Measurements from ENCODE around the gene SLCO1C1.
A peak's percentile ranks its signal among the peaks of the same experiment; 100 is the strongest.
"Not testable (repeated sequence)": the region's sequence is repeated elsewhere in the genome, so short reads cannot be mapped to it uniquely, and the experiment has no call there.

The SLCO1C1 gene, protein sequence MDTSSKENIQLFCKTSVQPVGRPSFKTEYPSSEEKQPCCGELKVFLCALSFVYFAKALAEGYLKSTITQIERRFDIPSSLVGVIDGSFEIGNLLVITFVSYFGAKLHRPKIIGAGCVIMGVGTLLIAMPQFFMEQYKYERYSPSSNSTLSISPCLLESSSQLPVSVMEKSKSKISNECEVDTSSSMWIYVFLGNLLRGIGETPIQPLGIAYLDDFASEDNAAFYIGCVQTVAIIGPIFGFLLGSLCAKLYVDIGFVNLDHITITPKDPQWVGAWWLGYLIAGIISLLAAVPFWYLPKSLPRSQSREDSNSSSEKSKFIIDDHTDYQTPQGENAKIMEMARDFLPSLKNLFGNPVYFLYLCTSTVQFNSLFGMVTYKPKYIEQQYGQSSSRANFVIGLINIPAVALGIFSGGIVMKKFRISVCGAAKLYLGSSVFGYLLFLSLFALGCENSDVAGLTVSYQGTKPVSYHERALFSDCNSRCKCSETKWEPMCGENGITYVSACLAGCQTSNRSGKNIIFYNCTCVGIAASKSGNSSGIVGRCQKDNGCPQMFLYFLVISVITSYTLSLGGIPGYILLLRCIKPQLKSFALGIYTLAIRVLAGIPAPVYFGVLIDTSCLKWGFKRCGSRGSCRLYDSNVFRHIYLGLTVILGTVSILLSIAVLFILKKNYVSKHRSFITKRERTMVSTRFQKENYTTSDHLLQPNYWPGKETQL

DNA sequence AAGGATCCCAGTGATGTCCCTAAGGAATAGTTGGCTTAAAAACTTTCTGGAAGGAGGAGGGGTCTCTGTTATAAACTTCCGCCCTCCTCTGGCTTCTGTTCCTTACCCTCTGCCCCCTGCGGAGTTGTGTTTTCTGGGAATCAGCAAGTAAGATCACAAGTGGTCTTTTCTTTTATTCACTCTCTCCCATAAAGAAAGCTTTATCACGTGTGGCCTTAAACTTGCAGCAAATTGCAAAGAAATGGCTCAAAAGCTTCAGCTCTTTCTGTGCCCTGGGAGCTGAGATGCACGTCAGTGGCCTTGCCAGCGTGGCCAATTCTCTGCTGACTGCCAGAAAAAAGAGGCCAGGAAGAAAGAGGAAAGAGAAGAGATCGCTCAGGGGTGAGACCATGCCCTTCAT, at the start of gene SLCO1C1:
SLCO1C1 (plus strand) TSS at position 101 of the 400 bp plus-strand sequence. CDS start 4,245 bp downstream, outside the sequence.
- no peak for DNase-seq (ENCODE audit: low spot score)

DNA sequence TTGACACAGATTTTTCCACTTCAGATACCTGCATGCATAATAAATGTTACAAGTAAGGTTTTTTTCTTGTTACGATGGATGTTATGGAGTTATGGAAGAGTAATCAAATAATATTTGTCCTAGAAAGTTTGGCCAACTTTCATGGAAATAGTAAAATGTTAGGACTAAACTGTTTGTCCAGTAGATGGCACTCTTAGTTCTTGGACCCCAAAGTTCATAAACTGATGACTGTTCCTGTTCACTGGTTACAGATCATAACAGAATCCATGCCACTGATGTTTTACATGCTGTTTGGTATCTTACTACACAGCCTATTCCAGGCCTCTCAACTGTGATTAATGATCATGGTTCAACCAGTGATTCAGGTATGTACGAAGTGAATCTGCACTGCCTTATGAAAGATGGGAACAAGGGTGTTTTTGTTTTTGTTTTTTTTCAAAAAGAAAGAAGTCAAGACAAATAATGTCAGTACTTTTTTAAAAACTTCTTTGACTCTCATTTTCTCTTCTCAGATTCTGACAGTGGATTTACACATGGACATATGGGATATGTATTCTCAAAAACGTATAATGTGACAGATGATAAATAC, 48.8 kb upstream of the SLCO1C1 start:
- peak; percentile 30 for DNase-seq (ENCODE audit: low spot score)

DNA sequence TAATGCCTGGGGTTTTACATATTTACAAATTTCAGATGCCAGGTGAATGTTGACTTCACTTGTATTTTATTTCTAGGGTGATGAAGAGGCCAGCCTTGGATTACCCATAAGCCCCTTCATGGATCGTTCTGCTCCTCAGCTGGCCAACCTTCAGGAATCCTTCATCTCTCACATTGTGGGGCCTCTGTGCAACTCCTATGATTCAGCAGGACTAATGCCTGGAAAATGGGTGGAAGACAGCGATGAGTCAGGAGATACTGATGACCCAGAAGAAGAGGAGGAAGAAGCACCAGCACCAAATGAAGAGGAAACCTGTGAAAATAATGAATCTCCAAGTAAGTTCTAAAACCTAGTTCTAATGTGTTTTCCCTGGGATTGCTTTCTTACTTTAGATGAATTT, 41.3 kb upstream of the SLCO1C1 start:
- DNase-seq (ENCODE audit: low spot score) = no peak

DNA sequence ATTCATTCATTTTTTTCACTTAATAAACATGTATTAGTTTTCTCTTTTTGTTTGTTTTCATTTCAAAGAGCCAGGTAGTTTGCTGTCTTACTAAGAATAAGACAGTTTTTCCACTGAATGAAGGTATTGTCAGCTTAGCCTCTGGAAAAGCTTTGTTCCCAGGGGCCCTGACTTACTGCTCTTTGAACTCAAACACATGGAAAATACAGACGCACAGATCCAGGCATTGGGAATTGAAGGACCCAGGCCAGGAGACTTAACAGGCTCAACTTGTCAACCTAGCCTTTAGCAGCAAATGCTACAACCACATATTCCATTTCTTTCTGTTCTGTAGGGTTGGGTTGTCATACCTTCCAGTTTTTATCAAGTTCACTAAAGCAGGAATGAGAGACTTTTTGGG, 38.5 kb upstream of the SLCO1C1 start:
- DNase-seq (ENCODE audit: low spot score) = no peak

DNA sequence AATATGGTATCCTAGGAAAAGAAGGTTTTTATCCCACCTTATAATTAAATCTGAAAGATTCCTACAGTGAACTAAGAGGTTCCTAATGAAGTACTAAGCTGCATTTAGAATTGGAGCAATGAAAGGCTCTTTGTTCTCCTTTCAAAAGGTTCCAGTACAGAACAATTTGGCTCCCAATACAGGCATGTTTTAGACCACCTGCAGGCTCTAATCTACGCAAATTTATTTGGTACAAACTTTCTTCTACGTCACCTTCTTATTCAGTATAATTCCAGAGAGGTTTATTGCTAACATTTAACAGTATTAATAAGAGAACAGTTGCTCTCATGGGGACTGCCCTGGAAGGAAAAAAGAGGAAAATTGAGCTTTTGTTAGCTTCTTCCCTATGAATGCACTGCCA, 37.6 kb upstream of the SLCO1C1 start:
- no peak for DNase-seq (ENCODE audit: low spot score)

DNA sequence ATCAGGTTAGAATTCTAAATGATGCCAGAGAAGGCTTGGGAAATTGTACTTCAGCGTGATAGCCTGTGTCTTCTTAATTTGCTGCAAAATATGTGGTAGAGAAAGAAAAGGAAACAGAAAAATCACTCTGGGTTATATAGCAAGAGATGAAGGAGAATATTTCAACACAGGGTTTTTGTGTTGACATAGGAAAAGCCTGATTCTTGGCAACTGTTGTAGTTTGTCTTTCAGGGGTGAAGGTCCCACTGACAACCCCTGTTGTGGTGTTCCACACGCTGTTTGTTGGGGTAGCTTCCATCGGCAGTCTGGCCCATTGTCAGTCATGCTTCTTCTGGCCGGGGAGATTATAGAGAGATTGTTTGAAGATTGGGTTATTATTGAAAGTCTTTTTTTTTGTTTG, 13.8 kb upstream of the SLCO1C1 start:
- DNase-seq (ENCODE audit: low spot score) = no peak

DNA sequence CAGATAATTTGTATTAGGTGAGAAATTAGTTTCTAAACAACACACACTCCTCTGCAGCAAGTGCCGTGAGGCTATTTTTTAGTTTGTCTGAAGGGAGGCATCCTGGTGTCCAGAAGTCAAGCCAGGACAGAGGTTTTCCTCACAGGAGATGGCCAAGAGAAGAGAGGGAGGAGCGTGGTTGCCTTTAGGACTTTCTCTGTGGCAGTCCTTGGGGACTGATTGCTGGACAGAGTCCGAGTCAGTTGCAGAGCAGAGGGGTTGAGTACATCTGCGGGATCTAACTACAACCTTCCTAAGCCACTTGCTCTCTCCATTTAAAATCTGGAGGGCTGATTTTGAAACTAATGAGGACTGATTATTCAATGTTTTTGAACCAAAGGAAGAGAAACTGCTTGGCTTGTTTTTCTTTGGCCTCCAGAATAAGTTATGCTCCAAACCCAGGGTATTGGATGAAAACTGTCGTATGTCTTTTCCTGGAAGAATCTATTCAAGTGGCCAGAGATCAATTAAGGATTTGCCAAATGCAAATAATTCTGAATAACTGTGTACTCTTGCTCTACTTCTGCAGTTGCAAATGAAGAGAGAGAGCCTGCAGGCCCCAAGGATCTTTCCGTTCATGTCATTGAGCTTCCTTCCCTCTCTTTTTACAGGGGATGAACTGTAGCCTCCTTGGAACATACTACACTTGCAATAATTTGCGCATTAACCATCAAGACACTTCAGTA, 1.2 kb downstream of the SLCO1C1 start:
- DNase-seq (ENCODE audit: low spot score) = no peak

DNA sequence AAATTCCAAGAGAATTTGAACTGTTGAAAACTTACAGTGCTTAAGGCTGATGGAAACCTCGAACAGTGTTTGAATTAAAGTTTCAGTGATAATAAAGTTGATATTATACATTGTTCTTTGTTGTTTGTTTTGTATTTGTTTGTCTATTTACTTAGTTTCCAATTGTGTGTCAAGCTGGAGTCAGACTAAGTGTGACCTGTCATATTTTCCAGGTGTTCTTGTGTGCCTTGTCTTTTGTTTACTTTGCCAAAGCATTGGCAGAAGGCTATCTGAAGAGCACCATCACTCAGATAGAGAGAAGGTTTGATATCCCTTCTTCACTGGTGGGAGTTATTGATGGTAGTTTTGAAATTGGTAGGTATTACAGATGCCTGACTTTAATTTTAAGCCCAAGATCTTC, 6.0 kb downstream of the SLCO1C1 start:
- no peak for DNase-seq (ENCODE audit: low spot score)

DNA sequence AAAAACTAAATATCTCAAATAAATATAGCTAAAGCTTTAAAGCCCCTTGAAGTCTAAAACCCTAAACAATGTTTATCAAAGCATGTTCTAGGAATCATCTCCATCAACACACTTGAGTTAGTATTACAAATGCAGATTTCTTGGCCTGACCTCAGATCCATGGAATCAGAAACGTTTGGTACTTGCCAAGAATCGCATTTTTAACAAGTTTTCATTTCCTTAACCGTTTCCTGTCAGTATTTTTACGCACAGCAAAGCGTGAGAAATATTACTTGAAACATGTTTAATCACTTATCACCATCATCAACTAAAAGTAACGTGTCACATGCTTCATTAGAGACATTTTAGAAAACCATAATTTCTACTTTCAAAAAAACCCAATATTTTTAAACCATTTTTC, 9.7 kb downstream of the SLCO1C1 start:
- no peak for DNase-seq (ENCODE audit: low spot score)

DNA sequence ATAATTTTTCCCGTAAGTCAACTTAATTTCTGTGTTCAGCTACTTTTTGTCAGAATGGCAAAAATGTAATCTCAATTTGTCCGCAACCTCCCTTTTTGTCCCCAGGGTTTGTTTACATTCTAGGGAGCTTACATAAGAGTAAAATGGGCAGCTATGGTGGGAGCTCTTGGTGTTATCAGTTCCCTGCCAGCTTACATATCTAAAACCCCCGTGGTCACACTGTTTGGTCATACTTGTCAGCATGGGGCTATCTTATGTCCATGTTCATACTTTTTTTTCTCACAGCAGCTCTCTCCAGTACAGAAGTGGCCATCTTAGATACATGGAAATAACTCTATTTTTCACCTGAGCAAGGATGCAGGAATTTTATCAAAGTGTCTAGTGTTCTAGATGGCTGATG, 16.7 kb downstream of the SLCO1C1 start:
- DNase-seq (ENCODE audit: low spot score) = no peak

DNA sequence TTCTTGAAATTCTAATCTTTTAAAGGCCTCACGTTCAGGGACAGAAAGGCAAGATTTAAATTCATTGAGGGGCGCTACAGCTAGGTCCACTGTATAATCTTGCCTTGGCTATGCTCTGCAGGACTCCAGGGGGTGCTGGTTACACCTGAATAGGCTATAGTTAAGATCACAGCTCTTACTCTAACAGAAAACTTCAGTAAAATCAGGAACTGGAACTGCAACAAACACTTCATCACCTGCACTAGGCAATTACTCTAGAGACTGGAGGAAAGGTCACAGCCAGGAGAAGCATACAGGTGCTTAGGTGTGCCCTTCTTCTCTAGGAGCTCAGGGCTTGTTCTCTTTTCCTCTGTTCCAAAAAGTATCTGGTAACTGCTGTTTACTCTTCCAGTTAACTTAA, 20.9 kb downstream of the SLCO1C1 start:
- DNase-seq (ENCODE audit: low spot score) = no peak

DNA sequence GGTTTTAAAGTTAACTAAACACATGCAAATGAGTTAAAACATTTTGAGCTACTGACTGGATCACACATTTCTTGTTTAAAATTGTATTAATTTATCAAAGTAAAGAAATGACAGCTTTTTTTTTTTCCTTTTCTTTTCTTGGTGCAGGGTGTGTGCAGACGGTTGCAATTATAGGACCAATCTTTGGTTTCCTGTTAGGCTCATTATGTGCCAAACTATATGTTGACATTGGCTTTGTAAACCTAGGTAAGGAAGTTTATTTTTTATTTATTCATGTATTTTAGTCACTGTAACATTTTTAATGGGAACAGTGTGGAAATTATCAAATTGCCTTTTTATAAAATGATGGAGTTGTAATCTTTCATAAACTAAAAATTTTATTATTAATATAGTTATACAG, 21.9 kb downstream of the SLCO1C1 start:
- DNase-seq (ENCODE audit: low spot score) = no peak

DNA sequence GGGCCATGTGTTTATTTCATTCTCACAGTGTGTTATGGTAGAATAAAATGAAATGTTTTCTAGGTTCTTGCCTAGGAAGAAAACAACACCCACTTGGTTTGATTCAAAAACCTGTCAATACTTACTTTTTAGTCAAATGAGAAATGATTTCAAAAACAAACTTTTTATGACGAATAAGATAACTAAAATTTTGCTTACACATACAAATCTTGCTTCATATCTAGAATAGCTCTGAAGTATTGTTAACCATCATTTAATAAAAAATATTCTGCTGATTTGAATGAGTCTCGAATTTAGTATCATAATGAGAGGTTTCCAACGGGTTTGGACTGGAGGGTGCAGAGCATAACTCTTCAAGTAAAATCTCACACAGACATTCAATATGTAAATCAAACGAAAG, 23.2 kb downstream of the SLCO1C1 start:
- no peak for DNase-seq (ENCODE audit: low spot score)

DNA sequence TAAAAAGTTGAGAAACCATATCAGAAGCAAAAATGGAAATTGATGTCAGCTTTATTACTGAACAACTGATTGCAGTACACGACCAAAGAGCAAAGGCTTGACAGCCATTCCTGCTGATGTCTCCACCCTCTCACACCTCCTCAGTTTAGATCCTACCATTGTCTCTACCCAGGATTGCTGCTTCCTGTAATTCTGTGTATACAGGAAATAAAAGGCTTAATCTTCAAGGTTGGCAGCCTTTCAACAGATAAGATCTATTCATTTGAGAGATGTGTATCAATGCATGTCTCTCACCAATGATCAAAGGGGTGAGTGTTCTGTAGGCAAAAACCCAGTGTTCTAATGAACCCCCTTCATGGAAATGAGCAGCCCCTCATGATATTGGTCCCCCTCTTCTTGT, 27.0 kb downstream of the SLCO1C1 start:
- no peak for DNase-seq (ENCODE audit: low spot score)

DNA sequence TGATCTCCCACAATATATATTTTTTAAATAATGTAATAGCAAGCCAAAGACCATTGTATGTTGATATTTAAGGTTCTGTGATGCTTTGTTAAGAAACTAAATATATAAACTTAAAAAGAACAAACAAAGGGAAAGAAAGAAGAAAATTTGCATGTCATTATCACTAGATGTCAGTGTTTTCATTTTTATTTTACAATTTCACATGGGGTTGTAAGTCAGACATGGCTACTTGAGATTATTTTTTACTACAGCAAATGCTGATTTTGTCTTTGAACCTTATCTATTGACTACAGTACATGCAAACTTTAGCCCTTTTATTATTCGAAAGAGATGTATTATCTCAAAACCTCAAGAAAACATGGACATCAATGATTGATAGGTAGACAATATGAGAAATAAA, 36.1 kb downstream of the SLCO1C1 start:
- DNase-seq (ENCODE audit: low spot score) = no peak

DNA sequence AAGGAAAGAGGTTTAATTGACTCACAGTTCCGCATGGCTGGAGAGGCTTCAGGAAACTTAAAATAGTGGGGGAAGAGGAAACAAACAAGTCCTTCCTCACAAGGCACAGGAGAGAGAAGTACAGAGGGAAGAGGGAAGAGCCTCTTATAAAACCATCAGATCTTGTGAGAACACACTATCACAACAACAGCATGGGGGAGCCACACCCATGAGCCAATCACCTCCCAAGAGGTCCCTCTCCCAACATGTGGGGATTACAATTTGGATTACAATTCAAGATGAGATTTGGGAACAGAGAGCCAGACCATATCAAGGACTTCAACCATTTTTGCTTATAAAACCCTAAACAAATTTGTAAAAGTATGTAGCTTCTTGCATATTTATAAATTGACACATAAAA, 45.8 kb downstream of the SLCO1C1 start:
- DNase-seq (ENCODE audit: low spot score) = no peak

DNA sequence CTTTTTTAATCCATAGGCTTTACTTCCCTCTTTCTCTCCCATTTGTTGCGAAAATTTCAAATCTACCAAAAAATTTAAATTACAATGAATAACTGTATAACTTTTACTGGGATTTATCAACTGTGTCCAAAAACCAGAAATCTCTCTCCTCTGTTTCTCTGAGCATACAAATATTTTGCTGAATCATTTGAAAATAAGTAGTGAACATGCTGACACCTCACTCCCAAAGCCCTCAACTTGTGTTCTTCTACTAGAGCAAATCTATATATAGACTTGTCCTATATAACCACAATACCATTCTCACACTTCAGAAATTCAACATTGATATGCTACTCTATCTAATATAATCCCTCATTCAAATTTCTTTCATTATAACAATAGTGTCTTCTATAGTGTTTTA, 53.1 kb downstream of the SLCO1C1 start:
- DNase-seq (ENCODE audit: low spot score) = no peak

DNA sequence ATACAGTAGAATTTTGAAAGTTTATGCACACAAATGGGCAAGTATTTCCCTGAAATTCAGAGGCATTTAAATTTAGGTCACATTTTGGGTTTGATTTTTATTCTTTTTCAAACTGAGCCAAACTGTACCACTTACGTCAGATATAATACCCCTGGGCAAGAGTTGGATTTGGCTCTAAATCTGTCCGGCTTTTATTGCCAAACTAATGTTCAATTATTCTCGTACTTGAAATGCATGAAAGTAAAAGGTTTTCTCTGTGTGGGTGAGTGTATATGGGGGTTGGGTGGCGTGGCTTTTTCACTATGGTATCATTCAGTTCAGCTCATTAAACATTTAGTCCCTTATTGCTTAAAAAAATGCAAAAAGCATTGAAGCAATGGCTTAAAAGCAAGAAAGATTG, 55.9 kb downstream of the SLCO1C1 start:
- DNase-seq (ENCODE audit: low spot score) = no peak

DNA sequence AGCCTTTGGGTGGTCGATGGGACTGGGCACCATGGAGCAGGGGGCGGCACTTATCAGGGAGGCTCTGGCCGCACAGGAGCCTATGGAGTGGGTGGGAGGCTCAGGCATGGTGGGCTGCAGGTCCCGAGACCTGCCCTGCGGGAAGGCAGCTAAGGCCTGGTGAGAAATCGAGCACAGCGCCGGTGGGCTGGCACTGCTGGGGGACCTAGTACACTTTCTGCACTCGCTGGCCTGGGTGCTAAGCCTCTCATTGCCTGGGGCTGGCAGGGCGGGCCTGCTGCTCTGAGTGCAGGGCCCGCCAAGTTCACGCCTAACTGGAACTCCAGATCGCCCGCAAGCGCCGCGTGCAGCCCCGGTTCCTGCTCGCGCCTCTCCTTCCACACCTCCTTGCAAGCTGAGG, 82.3 kb downstream of the SLCO1C1 start:
- no peak for DNase-seq (ENCODE audit: low spot score)

DNA sequence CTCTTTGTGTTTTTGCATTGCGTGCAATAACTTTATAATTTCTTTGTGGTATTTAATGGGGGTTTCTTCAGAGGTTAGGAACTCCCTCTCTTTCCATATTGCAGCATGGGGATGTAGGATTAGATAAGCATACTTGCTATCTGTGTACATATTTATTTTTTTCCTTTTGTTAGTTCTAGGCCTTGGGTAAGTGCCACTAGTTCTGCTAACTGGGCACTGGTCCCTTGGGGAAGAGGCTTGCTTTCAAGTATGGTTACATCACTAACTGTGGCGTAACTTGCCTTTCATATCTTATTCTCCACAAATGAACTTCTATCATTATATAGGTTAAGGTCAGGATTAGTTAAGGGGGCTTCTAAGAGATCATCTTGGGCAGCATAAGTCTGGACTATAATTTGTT, 83.8 kb downstream of the SLCO1C1 start:
- no peak for DNase-seq (ENCODE audit: low spot score)

DNA sequence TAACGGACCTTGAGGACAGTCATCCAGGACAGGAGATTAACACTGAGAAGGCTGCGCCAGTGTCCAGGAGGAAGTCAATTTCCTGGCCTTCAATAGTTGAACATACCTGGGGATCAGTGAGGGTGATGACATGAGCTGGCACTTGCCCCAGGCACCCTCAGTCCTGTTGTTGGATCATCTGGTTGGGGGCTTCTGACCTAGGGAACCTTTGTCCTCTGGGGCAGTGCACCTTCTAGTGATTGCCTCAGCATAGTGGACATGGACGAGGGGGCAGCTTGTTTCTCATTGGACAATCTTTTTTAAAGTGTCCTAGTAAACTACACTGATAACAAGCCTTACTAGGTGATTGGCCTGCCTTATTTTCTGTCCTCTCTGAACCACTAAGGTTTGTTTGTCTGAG, 84.8 kb downstream of the SLCO1C1 start:
- not testable (repeated sequence) for DNase-seq (ENCODE audit: low spot score)

DNA sequence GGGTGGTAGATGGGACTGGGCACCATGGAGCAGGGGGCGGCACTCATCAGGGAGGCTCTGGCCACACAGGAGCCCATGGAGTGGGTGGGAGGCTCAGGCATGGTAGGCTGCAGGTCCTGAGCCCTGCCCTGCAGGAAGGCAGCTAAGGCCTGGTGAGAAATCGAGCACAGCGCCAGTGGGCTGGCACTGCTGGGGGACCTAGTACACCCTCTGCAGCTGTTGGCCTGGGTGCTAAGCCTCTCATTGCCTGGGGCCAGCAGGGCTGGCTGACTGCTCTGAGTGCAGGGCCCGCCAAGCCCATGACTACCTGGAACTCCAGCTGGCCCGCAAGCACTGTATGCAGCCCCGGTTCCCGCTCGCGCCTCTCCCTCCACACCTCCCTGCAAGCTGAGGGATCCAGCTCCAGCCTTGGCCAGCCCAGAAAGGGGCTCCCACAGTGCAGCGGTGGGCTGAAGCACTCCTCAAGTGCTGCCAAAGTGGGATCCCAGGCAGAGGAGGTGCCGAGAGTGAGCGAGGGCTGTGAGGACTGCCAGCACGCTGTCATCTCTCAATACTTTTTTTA, 88.7 kb downstream of the SLCO1C1 start:
- DNase-seq (ENCODE audit: low spot score) = not testable (repeated sequence)
